ENCODE data around the gene TIPARP. TPM values are rescaled to one million over a fixed set of nuclear protein-coding genes. Genes with fewer than 3 reads are reported as not detected.

Gene TIPARP
- total RNA-seq, 6 experiments from 2014 or later, result 60.6 to 78.0 (median 67.4) TPM

DNA sequence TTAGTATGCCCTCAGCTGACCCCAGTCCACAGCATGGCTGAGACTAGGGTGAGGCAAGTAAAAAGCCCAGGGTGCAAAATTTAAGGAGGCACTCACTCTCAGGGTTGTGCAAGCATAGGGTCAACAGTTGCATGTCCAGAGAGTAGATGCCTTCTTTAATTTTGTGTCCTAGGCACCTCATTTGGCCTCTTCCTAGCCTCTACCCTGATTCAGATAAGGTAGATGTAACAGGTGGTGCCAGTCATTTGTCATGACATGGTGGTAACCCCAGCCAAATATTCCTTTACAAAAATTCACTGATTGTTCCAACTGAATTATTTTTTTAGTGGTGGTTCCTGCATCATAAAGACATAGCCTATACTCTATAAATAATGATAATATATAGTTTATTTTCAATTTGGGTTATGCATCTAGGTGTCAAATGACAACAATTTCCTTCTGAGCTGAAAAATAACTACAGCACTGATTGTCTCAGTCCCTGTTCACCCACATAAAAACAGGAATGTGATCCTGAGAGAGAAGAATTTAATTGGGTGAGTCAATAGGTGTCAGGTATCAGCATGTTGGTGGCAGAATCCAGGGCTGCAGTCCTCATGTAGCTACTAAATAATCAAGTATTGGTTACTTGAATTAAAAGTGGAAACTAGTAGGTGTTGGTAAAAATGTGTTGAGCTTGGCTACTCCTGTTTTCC lies 44.2 kb upstream of the TIPARP start:
- no peaks in the 10 kb centered on the region for H3K9me3 Mint-ChIP-seq
- no peaks in the 10 kb centered on the region for H3K27me3 Mint-ChIP-seq (ENCODE audit: insufficient read depth)
- TF ChIP-seq CTCF (IDR thresholded peaks at IDR 0.05), result no peak
- no peak overlapping the region for H3K4me3 Mint-ChIP-seq
- H3K4me1 Mint-ChIP-seq (ENCODE audit: low read depth), result peaks cover 37% of the 10 kb centered on the region
- H3K27ac Mint-ChIP-seq, result no peak overlapping the region; the same call in 1 of the 2 replicates
- DNase-seq, result peak; percentile 40
- H3K36me3 Mint-ChIP-seq (ENCODE audit: low read depth), result no peaks in the 10 kb centered on the region

- no peak overlapping the region; the same call in 1 of the 2 replicates for H3K27ac Mint-ChIP-seq
- no peak overlapping the region for H3K4me3 Mint-ChIP-seq
- no peaks in the 10 kb centered on the region for H3K9me3 Mint-ChIP-seq
- TF ChIP-seq CTCF (IDR thresholded peaks at IDR 0.05), result no peak
- no peak for DNase-seq
- H3K36me3 Mint-ChIP-seq (ENCODE audit: low read depth), result no peaks in the 10 kb centered on the region
- H3K27me3 Mint-ChIP-seq (ENCODE audit: insufficient read depth), result no peaks in the 10 kb centered on the region
- H3K4me1 Mint-ChIP-seq (ENCODE audit: low read depth), result peaks cover 37% of the 10 kb centered on the region
These were observed 43.7 kb upstream of the TIPARP start for GRCh38 chr3:156630773-156631093.

- no peak for DNase-seq
- Mint-ChIP-seq H3K4me1 (ENCODE audit: low read depth) (peaks cover 33% of the 10 kb centered on the region), H3K4me3 (no peak overlapping the region), H3K27ac (no peak overlapping the region), H3K36me3 (ENCODE audit: low read depth) (no peaks in the 10 kb centered on the region), H3K27me3 (ENCODE audit: insufficient read depth) (no peaks in the 10 kb centered on the region), H3K9me3 (no peaks in the 10 kb centered on the region)
- no peak for TF ChIP-seq CTCF (IDR thresholded peaks at IDR 0.05)
These were observed 43.1 kb upstream of the TIPARP start for GRCh38 chr3:156631323-156631722.

DNA sequence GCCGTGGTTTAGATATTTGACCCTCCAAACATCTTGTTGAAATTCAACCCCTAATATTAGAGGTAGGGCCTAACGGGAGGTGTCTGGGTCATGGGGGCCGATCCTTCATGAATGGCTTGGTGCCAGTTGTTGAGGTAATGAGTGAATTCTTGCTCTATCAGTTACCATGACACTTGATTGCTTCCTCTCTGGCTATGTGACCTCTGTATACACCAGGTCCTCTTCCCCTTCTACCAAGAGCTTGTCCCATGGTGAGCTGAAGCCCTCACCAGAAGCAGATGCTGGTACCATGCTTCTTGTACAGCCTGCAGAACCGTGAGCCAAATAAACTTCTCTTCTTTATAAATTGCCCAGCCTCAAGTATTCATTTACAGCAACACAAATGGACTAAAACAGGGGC lies 41.8 kb upstream of the TIPARP start:
- no peaks in the 10 kb centered on the region for H3K27me3 Mint-ChIP-seq (ENCODE audit: insufficient read depth)
- no peak overlapping the region for H3K27ac Mint-ChIP-seq
- DNase-seq, result no peak
- no peaks in the 10 kb centered on the region for H3K9me3 Mint-ChIP-seq
- peaks cover 33% of the 10 kb centered on the region for H3K4me1 Mint-ChIP-seq (ENCODE audit: low read depth)
- no peaks in the 10 kb centered on the region for H3K36me3 Mint-ChIP-seq (ENCODE audit: low read depth)
- TF ChIP-seq CTCF (IDR thresholded peaks at IDR 0.05), result no peak
- no peak overlapping the region for H3K4me3 Mint-ChIP-seq

GRCh38 chr3:156633335-156633734 lies 41.1 kb upstream of the TIPARP start:
- Mint-ChIP-seq H3K36me3 (ENCODE audit: low read depth) (no peaks in the 10 kb centered on the region), H3K4me3 (no peak overlapping the region), H3K27me3 (ENCODE audit: insufficient read depth) (no peaks in the 10 kb centered on the region), H3K4me1 (ENCODE audit: low read depth) (peaks cover 26% of the 10 kb centered on the region), H3K9me3 (no peaks in the 10 kb centered on the region), H3K27ac (no peak overlapping the region)
- TF ChIP-seq CTCF (IDR thresholded peaks at IDR 0.05), result no peak
- peak; percentile 88 for DNase-seq

Measured in HFFc6 (cell line).